ENCODE measurements around the gene TMEM154.

Gene TMEM154

GRCh38 chr4:152679414-152680281, at the start of gene TMEM154:
TSS of gene TMEM154 (minus strand) at chr4:152679997. CDS start at chr4:152679933, 64 bp downstream.
- Histone ChIP-seq H3K4me1 (ENCODE audit: control insufficient read depth, insufficient read depth, low read length) (peaks cover 5% of the 10 kb centered on the region), H3K36me3 (ENCODE audit: control insufficient read depth, insufficient read depth, low read length) (no peaks in the 10 kb centered on the region), H3K9me3 (ENCODE audit: control insufficient read depth, insufficient read depth, low read length) (no peaks in the 10 kb centered on the region), H3K4me3 (ENCODE audit: low read length) (peak within 1 kb of the TSS; percentile 32; the same call in 1 of the 2 replicates), H3K27ac (ENCODE audit: low read length) (no peak within 1 kb of the TSS), H3K27me3 (ENCODE audit: control insufficient read depth, insufficient read depth, low read length) (no peaks in the 10 kb centered on the region)
- DNase-seq (ENCODE audit: low read depth, low spot score): peak; percentile 45
- no CpG with 5 or more reads among the region's 32 CpGs for WGBS (ENCODE audit: insufficient coverage, insufficient read length)

- no peak for DNase-seq (ENCODE audit: low read depth, low spot score)
These were observed 49.7 kb upstream of the TMEM154 start for GRCh38 chr4:152729466-152729865.

GRCh38 chr4:152728343-152728742, 48.5 kb upstream of the TMEM154 start:
- no peaks in the 10 kb centered on the region for H3K9me3 ChIP-seq (ENCODE audit: control insufficient read depth, insufficient read depth, low read length)
- H3K27me3 ChIP-seq (ENCODE audit: control insufficient read depth, insufficient read depth, low read length): no peaks in the 10 kb centered on the region
- H3K4me3 ChIP-seq (ENCODE audit: low read length): no peak overlapping the region
- WGBS (ENCODE audit: insufficient coverage, insufficient read length): no CpG with 5 or more reads among the region's 1 CpG
- H3K36me3 ChIP-seq (ENCODE audit: control insufficient read depth, insufficient read depth, low read length): no peaks in the 10 kb centered on the region
- no peak for DNase-seq (ENCODE audit: low read depth, low spot score)
- H3K4me1 ChIP-seq (ENCODE audit: control insufficient read depth, insufficient read depth, low read length): no peaks in the 10 kb centered on the region
- no peak overlapping the region for H3K27ac ChIP-seq (ENCODE audit: low read length)

More at GRCh38 chr4:152729466-152729865, 49.7 kb upstream of the TMEM154 start:
- Histone ChIP-seq H3K4me3 (ENCODE audit: low read length) (no peak overlapping the region), H3K36me3 (ENCODE audit: control insufficient read depth, insufficient read depth, low read length) (no peaks in the 10 kb centered on the region), H3K27me3 (ENCODE audit: control insufficient read depth, insufficient read depth, low read length) (no peaks in the 10 kb centered on the region), H3K9me3 (ENCODE audit: control insufficient read depth, insufficient read depth, low read length) (no peaks in the 10 kb centered on the region), H3K4me1 (ENCODE audit: control insufficient read depth, insufficient read depth, low read length) (no peaks in the 10 kb centered on the region), H3K27ac (ENCODE audit: low read length) (no peak overlapping the region)
- WGBS (ENCODE audit: insufficient coverage, insufficient read length): 100% methylated on average over 1 of the region's 2 CpGs

GRCh38 chr4:152727784-152728183, 48.0 kb upstream of the TMEM154 start:
- Histone ChIP-seq H3K4me1 (ENCODE audit: control insufficient read depth, insufficient read depth, low read length) (no peaks in the 10 kb centered on the region), H3K36me3 (ENCODE audit: control insufficient read depth, insufficient read depth, low read length) (no peaks in the 10 kb centered on the region), H3K27ac (ENCODE audit: low read length) (no peak overlapping the region), H3K4me3 (ENCODE audit: low read length) (no peak overlapping the region), H3K9me3 (ENCODE audit: control insufficient read depth, insufficient read depth, low read length) (no peaks in the 10 kb centered on the region), H3K27me3 (ENCODE audit: control insufficient read depth, insufficient read depth, low read length) (no peaks in the 10 kb centered on the region)
- no CpG with 5 or more reads among the region's 1 CpG for WGBS (ENCODE audit: insufficient coverage, insufficient read length)
- DNase-seq (ENCODE audit: low read depth, low spot score): no peak

GRCh38 chr4:152724494-152724893, 44.7 kb upstream of the TMEM154 start:
- no peak overlapping the region for H3K27ac ChIP-seq (ENCODE audit: low read length)
- WGBS (ENCODE audit: insufficient coverage, insufficient read length): no CpG with 5 or more reads among the region's 5 CpGs
- H3K27me3 ChIP-seq (ENCODE audit: control insufficient read depth, insufficient read depth, low read length): no peaks in the 10 kb centered on the region
- no peaks in the 10 kb centered on the region for H3K9me3 ChIP-seq (ENCODE audit: control insufficient read depth, insufficient read depth, low read length)
- DNase-seq (ENCODE audit: low read depth, low spot score): no peak
- no peak overlapping the region for H3K4me3 ChIP-seq (ENCODE audit: low read length)
- H3K36me3 ChIP-seq (ENCODE audit: control insufficient read depth, insufficient read depth, low read length): no peaks in the 10 kb centered on the region
- no peaks in the 10 kb centered on the region for H3K4me1 ChIP-seq (ENCODE audit: control insufficient read depth, insufficient read depth, low read length)

GRCh38 chr4:152723236-152723635, 43.4 kb upstream of the TMEM154 start:
- H3K4me1 ChIP-seq (ENCODE audit: control insufficient read depth, insufficient read depth, low read length): no peaks in the 10 kb centered on the region
- no peaks in the 10 kb centered on the region for H3K36me3 ChIP-seq (ENCODE audit: control insufficient read depth, insufficient read depth, low read length)
- no CpG with 5 or more reads among the region's 3 CpGs for WGBS (ENCODE audit: insufficient coverage, insufficient read length)

GRCh38 chr4:152719801-152720556, 40.2 kb upstream of the TMEM154 start:
- no peak overlapping the region for H3K27ac ChIP-seq (ENCODE audit: low read length)
- DNase-seq (ENCODE audit: low read depth, low spot score): no peak
- H3K36me3 ChIP-seq (ENCODE audit: control insufficient read depth, insufficient read depth, low read length): no peaks in the 10 kb centered on the region
- H3K4me3 ChIP-seq (ENCODE audit: low read length): no peak overlapping the region
- peaks cover 2% of the 10 kb centered on the region; the same call in 1 of the 2 replicates for H3K4me1 ChIP-seq (ENCODE audit: control insufficient read depth, insufficient read depth, low read length)
- WGBS (ENCODE audit: insufficient coverage, insufficient read length): no CpG with 5 or more reads among the region's 24 CpGs
- H3K27me3 ChIP-seq (ENCODE audit: control insufficient read depth, insufficient read depth, low read length): no peaks in the 10 kb centered on the region
- no peaks in the 10 kb centered on the region for H3K9me3 ChIP-seq (ENCODE audit: control insufficient read depth, insufficient read depth, low read length)

More at GRCh38 chr4:152723236-152723635, 43.4 kb upstream of the TMEM154 start:
- Histone ChIP-seq H3K27ac (ENCODE audit: low read length) (no peak overlapping the region), H3K27me3 (ENCODE audit: control insufficient read depth, insufficient read depth, low read length) (no peaks in the 10 kb centered on the region), H3K9me3 (ENCODE audit: control insufficient read depth, insufficient read depth, low read length) (no peaks in the 10 kb centered on the region), H3K4me3 (ENCODE audit: low read length) (no peak overlapping the region)
- DNase-seq (ENCODE audit: low read depth, low spot score): no peak

- no CpG with 5 or more reads among the region's 1 CpG for WGBS (ENCODE audit: insufficient coverage, insufficient read length)
- no peak for DNase-seq (ENCODE audit: low read depth, low spot score)
These were observed 39.5 kb upstream of the TMEM154 start for GRCh38 chr4:152719291-152719690.

GRCh38 chr4:152715076-152715475, 35.3 kb upstream of the TMEM154 start:
- Histone ChIP-seq H3K4me1 (ENCODE audit: control insufficient read depth, insufficient read depth, low read length) (peaks cover 5% of the 10 kb centered on the region; the same call in 1 of the 2 replicates), H3K9me3 (ENCODE audit: control insufficient read depth, insufficient read depth, low read length) (no peaks in the 10 kb centered on the region), H3K36me3 (ENCODE audit: control insufficient read depth, insufficient read depth, low read length) (no peaks in the 10 kb centered on the region), H3K27me3 (ENCODE audit: control insufficient read depth, insufficient read depth, low read length) (no peaks in the 10 kb centered on the region), H3K4me3 (ENCODE audit: low read length) (no peak overlapping the region), H3K27ac (ENCODE audit: low read length) (no peak overlapping the region)
- DNase-seq (ENCODE audit: low read depth, low spot score): no peak
- WGBS (ENCODE audit: insufficient coverage, insufficient read length): no CpG with 5 or more reads among the region's 6 CpGs

More at GRCh38 chr4:152719291-152719690, 39.5 kb upstream of the TMEM154 start:
- Histone ChIP-seq H3K27me3 (ENCODE audit: control insufficient read depth, insufficient read depth, low read length) (no peaks in the 10 kb centered on the region), H3K4me3 (ENCODE audit: low read length) (no peak overlapping the region), H3K27ac (ENCODE audit: low read length) (no peak overlapping the region), H3K4me1 (ENCODE audit: control insufficient read depth, insufficient read depth, low read length) (peaks cover 4% of the 10 kb centered on the region; the same call in 1 of the 2 replicates), H3K36me3 (ENCODE audit: control insufficient read depth, insufficient read depth, low read length) (no peaks in the 10 kb centered on the region), H3K9me3 (ENCODE audit: control insufficient read depth, insufficient read depth, low read length) (no peaks in the 10 kb centered on the region)

GRCh38 chr4:152713951-152714705, 34.3 kb upstream of the TMEM154 start:
- H3K36me3 ChIP-seq (ENCODE audit: control insufficient read depth, insufficient read depth, low read length): no peaks in the 10 kb centered on the region
- H3K9me3 ChIP-seq (ENCODE audit: control insufficient read depth, insufficient read depth, low read length): no peaks in the 10 kb centered on the region
- peaks cover 5% of the 10 kb centered on the region; the same call in 1 of the 2 replicates for H3K4me1 ChIP-seq (ENCODE audit: control insufficient read depth, insufficient read depth, low read length)
- no peak overlapping the region for H3K27ac ChIP-seq (ENCODE audit: low read length)
- no peak for DNase-seq (ENCODE audit: low read depth, low spot score)
- H3K4me3 ChIP-seq (ENCODE audit: low read length): no peak overlapping the region
- WGBS (ENCODE audit: insufficient coverage, insufficient read length): no CpG with 5 or more reads among the region's 2 CpGs
- no peaks in the 10 kb centered on the region for H3K27me3 ChIP-seq (ENCODE audit: control insufficient read depth, insufficient read depth, low read length)
